ENCODE measurements around the gene GAREM1.
A peak's percentile ranks its signal among the peaks of the same experiment; 100 is the strongest.

The GAREM1 gene

GRCh38 chr18:32424696-32425095 is 46.0 kb downstream of the GAREM1 start:
- DNase-seq (ENCODE audit: low read depth) = no peak

GRCh38 chr18:32422978-32423740 is 47.5 kb downstream of the GAREM1 start:
- no peak for DNase-seq (ENCODE audit: low read depth)

- no peak for DNase-seq (ENCODE audit: low read depth)
Observed at GRCh38 chr18:32422201-32422600, 48.5 kb downstream of the GAREM1 start.

DNA sequence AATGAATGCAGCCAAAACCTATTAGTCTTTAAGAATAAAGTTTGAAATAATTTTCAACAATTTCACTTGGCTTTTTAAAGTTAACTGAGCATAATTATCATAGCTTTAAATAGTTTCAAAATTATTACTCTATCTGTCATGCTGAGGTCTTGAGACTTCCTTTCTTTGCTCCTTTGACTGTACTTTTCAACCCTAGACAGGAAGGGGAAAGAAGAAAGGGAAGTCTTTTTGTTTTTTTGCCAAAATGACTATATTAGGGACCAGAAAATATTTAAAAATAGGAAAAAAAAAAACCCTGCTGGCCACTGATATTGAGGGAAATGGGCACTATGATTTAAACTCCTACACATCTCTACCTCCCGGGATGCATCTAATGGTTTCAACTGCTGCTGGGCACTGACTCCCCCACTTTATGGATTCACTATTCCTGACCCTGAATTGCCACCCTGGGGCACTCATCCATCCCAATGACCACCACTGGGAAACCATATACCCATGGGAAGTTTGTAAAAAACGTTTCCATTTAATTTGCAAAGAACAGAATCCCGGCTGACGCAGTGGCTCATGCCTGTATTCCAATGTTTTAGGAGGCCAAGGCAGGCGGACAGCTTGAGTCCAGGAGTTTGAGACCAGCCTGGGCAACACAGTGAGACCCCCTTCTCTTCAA is 50.5 kb downstream of the GAREM1 start:
- DNase-seq (ENCODE audit: low read depth) = no peak

- no peak for DNase-seq (ENCODE audit: low read depth)
Observed at GRCh38 chr18:32418148-32418547, 52.5 kb downstream of the GAREM1 start.

- DNase-seq (ENCODE audit: low read depth) = no peak
Observed at GRCh38 chr18:32405588-32405987, 65.1 kb downstream of the GAREM1 start.

DNA sequence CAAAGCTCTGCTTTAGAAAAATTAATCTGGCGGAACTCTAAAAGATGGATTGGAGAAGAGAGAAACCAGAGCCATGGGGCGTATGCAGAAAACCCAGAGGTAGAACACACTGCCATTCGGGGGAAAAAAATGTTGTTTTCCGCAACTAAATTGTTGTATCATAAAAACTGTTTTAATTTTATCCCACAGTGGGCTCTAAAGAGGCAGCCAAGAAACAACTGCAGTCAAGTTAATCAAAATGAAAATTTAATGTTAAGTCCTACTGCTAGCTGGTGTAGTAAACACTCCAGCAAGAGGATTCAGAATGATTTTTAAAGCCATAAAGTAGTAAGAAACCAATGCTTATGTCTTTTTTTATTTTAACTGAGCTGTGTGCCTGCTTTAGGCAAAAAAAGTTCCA is 69.1 kb downstream of the GAREM1 start:
- no peak for DNase-seq (ENCODE audit: low read depth)

DNA sequence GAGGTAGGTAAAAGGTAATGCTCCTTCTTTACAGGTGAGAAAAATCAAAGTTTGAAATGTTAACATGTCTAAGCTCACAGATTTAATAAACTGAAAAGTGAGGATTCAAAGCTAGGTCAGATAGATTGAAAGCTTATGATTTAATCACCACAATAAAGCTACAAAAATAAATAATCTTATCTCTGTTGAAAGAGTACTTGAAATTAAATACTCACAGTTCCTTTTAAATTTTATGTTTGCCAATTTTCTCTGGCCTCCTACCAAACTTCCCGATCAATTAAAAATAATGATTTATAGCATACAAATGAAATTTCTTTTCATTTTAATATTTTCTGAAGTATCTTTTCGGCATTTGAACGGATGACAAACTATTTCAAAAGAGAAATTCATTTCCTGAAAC is 77.3 kb downstream of the GAREM1 start:
- DNase-seq (ENCODE audit: low read depth) = no peak

DNA sequence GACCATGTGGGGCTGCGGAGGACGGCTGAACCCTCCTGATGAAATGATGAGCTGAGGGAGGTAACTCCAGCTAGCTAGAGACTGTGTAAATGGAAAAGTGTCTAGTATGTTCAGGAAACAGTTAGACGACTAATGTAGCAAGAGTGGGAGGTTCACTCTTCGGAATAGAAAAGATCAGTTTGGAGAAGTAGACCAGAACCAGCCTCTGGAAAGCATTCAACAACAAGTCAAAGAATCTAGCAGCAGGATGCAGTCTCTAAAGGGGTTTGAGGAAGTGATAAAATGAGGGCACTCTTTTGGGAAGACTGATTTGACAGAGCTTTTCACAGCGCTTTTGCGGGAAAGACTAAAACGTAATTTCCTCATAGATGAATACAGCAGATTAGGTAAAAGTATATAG is 79.6 kb downstream of the GAREM1 start:
- no peak for DNase-seq (ENCODE audit: low read depth)

DNA sequence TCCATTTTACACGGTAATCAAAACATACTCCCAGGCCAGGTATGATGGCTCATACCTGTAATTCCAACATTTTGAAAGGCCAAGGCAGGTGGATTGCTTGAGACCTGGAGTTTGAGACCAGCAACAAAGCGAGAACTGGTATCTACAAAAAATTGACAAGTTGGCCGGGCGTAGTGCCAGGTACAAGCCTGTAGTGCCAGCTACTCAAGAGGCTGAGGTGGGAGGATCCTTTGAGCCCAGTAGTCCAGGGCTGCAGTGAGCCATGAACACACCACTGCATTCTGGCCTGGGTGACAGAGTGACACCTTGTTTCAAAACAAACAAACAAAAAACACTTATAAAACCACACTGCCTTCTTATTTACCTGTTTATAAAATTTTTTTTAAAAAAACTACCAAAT is 80.8 kb downstream of the GAREM1 start:
- no peak for DNase-seq (ENCODE audit: low read depth)

DNA sequence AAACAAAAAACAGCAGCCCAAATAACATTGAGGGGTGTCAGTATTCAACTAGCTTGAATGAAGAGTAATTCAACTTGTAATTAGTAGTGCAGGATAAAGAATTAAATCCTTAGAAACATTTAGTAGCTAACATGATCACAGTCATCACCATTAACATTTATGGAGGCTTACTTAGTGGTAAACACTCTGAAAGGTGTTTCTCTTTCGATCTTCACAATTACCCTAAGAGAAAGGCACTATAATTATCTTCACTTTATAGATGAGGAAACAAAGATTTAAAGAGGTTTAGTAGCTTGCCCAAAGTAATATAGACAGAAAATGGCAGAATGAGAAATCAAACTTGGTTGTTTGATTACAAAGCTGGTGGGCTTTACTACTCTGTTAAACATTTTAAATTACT is 81.5 kb downstream of the GAREM1 start:
- no peak for DNase-seq (ENCODE audit: low read depth)

DNA sequence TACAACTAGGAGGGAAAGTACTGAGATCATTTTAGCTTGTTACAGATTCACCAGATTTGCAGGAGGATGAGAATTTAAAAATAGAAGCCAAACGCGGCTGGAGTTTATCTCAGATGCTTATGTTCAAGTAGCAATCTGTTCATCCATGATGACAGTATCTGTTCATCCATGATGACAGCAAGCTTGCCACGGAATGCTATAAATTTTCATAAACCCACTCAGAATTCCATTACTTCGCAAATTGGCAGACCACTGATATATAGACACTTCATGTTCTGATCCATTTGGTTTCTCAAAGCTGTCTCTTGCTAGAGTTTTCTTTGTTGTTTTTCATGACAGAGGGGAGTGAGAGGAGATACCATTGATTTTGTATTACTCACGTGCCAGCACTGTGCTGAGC is 84.2 kb downstream of the GAREM1 start:
- DNase-seq (ENCODE audit: low read depth) = no peak

DNA sequence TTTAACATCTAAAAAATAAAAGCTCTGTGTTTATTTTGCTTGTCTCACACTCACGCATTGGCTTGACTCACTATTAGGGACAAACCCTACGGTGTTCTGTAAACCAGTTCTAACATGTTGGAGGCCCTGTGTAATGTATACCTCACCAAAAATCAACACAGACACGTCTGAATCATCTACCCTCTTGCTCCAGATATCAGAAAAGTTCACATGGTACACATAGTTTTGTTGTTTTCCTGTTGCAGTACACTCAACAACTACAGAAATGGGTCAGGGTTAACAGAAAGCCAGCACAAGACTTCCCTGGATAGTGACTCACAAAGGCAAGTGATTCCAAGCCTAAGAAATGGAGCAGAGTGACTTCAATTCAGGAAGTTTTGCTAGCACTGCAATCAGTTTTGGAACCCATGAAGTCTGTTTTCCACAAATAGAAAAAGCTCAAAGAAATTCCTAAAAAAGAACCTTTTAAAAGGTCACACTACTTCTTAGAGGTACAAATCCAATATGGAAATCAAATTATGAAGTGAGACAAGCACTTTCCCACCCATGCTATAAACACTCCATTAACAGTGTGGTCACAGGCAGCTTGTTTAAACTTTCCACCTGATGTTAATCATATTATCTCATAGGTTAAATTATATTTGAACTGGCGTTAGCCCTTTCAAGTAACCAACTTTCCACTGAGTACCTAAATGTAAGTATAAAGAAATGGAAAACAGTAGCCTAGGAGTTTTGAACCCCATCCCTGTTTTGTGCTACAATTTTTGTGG is 87.4 kb downstream of the GAREM1 start:
- DNase-seq (ENCODE audit: low read depth) = peak; percentile 97

GRCh38 chr18:32381761-32382160 is 88.9 kb downstream of the GAREM1 start:
- DNase-seq (ENCODE audit: low read depth) = no peak

DNA sequence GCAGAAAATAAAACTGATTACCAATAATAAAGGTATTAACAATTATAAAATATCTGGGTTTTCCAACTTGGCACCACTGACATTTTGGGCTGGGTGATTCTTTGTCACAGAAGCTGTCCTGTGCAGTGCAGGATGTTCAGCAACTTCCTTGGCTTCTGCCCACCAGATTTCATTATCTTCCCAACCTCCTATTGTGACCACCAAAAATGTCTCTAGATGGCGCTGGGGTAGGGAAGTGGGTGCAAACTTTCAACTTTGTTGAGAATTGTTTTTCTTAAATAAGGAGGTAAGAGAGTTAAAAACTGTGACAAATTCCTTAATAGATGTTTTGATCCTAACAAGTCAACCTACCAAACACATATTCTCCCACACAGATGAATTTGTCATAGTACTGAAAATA is 90.1 kb downstream of the GAREM1 start:
- no peak for DNase-seq (ENCODE audit: low read depth)

GRCh38 chr18:32379891-32380290 is 90.8 kb downstream of the GAREM1 start:
- DNase-seq (ENCODE audit: low read depth) = no peak

GRCh38 chr18:32378705-32379104 is 92.0 kb downstream of the GAREM1 start:
- DNase-seq (ENCODE audit: low read depth) = peak; percentile 40

DNA sequence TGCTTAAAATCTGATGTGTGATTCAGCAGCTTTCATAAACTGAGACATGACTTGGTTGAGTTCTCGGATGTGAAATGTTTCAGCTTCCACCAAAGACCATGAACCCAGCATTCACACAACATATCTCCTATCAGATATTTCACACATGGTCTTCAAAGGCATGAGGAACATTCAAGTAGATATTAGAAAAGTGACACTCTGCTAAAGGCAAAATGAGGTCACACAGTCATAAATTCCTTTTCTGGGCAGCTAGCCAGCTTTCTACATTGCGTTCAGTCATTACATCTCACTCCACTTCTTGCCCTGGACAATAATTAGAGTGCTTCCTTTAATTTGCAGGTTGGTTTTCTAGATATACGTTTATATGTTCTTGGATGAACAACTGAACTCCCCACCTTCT is 96.7 kb downstream of the GAREM1 start:
- no peak for DNase-seq (ENCODE audit: low read depth)

- DNase-seq (ENCODE audit: low read depth) = no peak
Observed at GRCh38 chr18:32373505-32373904, 97.2 kb downstream of the GAREM1 start.

DNA sequence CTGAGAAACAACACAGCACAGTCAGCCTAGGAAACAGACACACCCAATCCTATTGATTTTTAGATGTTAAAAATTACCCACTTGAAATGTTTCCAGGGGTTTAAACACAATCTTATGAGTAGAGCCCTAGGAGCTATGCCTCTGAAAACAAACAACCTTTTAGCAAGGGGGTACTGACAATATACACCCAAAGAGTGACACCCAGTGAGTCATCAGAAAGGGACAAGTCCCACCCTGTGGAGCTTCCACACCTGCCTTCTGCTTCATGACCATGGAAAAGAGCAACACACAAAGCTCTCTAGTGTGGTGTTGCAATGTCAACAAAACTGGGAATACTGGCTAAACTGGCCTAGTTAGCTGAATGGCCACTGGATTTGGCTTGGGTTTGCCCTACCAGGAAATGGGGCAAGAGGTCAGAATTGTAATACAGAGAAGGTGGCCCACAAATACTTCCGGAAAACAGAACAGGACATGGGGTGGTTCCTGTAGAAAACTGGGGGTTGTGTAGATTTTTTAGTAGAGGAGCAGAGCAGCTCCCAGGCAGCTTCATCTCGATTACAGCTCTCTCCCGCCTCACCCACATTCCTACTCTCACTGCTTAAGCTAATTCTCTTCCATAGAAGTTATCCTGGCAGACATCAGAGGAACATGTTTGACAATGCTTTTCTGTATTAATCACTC is 98.2 kb downstream of the GAREM1 start:
- DNase-seq (ENCODE audit: low read depth) = no peak

DNA sequence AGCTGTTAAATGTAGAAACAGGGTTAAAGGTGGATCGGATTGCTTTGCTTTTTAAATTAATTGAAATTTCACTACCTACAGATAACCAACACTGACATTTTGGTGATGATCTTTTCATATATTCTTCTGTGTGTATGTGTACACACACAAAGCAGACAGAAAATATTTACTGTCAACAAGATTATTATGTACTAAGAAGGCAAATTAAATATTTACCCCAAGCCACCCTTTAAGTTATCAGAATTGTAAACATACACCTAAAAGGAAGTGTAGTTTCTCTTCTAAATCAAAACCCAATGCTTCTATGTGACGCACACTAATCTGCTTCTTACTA is 98.7 kb downstream of the GAREM1 start:
- no peak for DNase-seq (ENCODE audit: low read depth)

- DNase-seq (ENCODE audit: low read depth) = no peak
Observed at GRCh38 chr18:32371384-32371783, 99.3 kb downstream of the GAREM1 start.

GRCh38 chr18:32368991-32369390 is 101.7 kb downstream of the GAREM1 start:
- DNase-seq (ENCODE audit: low read depth) = no peak
